GM18511 (cell line): ENCODE results near the gene CRYBG1.
"Not testable (repeated sequence)": the region's sequence is repeated elsewhere in the genome, so short reads cannot be mapped to it uniquely, and the experiment has no call there.

Experiments used
- ATAC-seq: cut with Tn5 transposase; IDR thresholded peaks from one replicate; pipeline ENCODE4 v1.9.1; 2021; ENCODE audit warnings: mild to moderate bottlenecking, moderate library complexity; ENCODE audit not compliant: unreplicated experiment

Gene CRYBG1

DNA sequence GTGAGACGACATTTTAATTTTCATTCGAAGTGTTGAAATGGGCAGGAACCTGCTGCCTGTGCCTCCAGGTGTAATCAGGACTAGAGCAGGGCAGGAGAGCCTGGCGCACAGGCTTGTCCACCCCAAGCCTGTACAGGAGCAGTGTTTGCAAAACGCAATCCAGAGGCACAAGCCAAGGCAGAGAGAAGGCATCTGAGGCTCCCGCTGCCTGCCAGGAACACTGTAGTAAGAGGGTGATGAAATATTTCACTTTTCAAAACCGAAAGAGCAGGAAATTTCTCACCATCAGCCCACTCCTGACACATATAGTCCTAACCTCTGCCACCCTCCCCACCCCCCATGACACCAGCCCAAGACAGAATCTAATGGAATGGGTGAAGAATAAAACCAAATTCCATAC is 136.3 kb downstream of the CRYBG1 start:
- no peak for ATAC-seq

GRCh38 chr6:106501960-106502371 is 141.4 kb downstream of the CRYBG1 start:
- no peak for ATAC-seq

DNA sequence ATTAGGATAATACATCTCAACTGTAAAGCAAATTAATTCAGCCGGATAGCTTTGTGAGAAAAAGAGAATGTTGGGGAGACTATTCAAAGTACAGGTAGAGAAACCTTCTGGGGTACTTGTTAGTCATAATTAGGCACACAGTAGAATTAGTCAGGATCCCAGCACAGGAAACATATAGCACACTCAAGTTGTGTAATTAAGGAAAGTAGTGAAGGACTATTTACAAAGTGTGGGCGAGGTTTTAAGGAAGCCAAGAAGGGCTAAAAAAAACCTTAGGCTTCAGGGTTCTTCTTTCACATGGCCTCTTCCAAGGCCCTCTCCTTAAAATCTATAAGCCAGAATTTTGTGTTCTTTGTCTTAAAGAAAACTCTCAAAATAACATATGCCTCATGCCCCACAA is 142.0 kb downstream of the CRYBG1 start:
- ATAC-seq: no peak

DNA sequence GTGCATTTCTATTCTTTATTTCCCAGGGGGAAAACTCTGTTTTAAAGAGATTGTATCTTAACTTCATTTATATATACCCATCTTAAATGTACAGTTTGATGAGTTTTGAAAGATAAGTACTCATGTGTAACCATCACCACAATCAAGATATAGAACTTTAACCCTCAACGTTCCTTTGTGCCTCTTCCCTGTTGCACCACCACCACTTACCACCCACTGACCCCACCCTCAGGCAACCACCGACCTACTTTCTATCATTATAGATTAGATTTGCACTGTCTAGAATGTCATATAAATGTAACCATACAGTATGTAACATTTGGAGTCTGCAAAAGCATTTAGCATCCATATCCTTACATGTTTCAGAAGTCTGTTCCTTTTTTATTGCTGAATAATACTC is 147.8 kb downstream of the CRYBG1 start:
- no peak for ATAC-seq

GRCh38 chr6:106508834-106509233 is 148.3 kb downstream of the CRYBG1 start:
- ATAC-seq: no peak

GRCh38 chr6:106509420-106510089 is 149.0 kb downstream of the CRYBG1 start:
- no peak for ATAC-seq

DNA sequence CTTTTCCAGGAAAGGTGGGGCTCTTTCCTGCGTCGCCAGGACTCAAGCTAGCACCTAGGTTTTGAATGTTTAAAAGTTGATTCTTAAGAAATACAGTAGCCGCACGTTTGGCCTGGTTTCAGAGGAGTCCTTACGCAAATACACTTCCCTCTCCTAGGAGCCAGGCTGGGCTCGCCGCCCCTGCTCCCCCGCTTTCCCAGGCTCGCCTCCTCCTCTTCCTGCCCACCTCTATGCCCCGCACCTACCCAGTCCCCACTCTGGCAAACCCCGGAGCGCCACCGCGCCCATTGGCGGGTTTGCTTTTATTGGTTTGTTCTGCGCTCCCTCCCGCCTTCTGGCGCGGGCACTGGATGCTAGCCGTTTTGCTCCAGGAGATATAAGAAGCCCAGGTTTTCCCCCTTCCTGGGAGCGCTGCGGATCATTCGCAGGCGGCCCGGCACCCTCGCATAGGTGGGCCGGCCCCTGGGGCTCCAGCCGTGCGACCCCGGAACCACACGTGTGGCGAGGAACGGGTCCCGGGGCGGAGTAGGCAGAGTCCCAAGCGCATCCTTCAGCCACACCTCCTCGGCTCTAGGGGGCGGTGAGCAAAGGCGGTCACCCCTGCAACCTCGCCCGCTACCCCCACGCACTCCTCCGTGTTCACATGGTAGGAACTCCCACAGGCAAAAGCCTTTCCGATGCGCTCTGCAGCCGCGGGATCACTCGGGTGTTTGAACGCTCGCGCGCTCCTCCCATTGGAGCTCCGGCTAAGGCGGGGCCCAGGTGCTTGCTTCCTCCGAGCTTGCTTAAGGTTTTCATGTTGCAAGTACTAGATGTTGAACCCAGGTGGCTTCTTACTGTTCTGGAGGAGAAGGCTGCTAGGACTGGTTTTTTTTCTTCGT is 149.8 kb downstream of the CRYBG1 start:
- ATAC-seq: peak; percentile 44

- ATAC-seq: peak; percentile 17
Observed at GRCh38 chr6:106511288-106512047, 151.0 kb downstream of the CRYBG1 start.

- peak; percentile 64 for ATAC-seq
Observed at GRCh38 chr6:106512048-106512967, 151.8 kb downstream of the CRYBG1 start.

DNA sequence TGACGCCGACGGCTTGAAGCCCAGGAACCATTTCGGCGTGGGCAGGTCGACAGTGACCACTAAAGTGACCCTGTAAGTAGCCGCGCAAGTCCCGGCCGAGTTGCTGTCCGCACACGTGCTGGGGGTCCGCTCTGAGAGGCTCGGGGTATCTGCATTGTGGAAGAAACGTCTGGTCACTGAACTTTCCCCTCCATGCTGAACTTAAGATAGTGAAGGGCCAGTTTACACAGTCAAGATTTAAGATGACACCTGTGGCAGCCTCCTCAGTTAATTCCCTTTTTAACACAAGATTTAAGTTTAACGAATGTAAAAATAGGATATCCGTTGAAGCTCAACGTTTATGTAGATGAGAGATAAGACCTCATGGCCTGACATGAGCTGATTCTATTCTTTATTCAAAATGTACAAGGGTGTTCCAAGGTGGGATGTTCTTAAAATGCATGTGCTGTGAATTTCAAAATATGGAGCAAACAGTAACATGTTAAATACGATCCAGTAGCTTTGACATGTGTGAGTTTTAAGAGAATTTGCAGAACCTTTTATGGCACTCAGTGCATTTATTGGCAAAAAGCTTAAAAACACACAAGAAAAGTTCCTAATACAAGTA is 152.6 kb downstream of the CRYBG1 start:
- ATAC-seq: no peak

DNA sequence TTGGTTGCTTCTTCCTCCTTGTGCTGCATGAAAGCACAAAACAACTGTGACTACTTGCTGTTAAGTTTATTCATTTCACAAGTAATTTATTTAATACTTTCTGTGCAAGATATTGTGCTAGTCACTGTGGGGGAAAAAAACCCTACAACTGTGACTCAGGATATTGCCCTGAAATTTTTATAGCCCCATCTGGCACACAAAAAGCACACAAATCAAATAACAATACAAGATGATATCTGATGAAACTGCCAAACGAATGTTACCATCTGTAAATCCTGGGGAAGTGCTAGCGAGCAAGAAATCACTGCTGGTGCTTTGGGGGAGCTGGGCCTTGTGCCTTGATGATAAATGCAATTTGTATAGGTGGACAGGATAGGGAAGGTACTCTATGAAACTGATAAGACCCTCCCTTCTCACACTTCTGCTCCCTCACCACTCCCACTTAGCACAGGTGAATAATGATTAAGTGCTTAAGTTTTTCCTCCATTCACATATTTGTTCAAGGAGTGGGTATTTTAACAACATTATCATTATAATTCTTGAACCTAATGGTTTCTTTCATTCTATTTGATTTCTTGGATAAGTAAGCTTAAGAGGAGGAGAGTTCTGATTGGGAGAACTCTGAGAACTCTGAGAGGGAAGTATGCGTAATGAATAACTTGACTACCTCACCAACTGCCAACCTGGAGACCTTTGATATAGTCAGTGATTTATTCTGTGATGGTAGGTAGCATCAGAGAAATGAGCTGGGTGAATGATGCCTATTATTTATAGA is 153.5 kb downstream of the CRYBG1 start:
- ATAC-seq: no peak

DNA sequence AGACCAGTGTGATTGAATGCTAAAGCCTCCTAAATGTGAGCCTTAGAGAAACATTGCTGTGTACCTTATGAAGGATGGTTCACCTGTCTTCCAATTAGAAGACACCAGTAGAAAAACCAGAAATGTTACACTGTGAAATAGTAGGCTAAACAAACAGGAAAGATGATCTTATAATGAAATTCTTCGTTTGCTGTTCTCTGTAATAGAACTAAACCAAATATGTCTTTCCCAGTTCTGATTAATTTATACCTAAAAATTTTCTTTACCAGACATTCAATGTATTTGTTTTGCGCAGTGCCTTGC is 154.0 kb downstream of the CRYBG1 start:
- ATAC-seq: no peak

DNA sequence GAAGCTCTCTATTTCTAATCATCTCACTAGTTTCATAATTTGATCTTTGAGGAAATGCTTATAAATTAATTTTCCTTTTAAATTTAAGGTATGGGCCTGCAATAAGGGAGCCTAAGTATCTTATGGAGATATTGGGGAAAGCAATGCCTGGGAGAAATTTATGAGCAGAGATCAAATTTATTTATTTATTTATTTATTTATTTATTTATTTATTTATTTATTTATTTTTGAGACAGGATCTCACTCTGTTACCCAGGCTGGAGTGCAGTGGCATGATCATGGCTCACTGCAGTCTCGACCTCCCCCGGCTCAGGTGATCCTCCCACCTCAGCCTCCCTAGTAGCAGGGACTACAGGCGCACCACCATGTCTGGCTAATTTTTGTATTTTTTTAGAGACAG is 155.1 kb downstream of the CRYBG1 start:
- ATAC-seq: not testable (repeated sequence)

DNA sequence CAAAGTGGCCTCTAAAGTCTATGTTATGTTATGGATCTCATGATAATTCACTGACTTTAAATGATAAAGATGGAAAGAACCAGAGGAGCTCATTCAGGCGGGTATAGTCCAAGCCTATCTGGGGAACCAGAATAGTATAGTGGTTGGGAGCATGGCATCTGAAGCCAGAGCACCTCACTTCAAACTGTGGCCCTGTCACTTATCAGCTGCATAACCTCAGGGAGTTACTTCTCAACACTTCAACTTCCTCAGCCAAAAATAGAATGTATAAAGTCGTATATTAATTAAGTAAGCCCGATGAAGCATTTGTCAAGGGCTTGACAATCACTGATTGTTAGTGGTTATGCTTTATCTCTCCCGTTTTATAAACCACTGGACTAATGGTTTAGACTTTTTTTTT is 156.1 kb downstream of the CRYBG1 start:
- ATAC-seq: no peak

DNA sequence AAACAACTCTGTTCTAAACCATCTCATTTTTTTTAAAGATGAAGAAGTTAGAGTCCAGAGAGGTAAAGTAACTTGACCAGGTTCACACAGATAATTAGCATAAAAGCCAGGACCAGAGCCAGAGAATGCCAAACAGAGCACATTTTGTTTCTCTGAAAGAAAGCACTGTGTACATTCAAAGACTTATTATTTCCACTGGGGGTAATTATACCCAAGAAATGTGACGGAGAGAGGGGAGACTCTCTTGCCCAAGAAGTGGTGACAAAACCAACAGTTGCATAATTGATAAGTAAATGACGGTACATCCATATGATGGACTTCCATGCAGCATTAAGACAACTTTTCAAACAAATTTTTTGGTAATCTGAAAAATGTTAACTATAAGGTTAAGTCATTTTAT is 157.2 kb downstream of the CRYBG1 start:
- no peak for ATAC-seq

- ATAC-seq: no peak
Observed at GRCh38 chr6:106518748-106519147, 158.2 kb downstream of the CRYBG1 start.

DNA sequence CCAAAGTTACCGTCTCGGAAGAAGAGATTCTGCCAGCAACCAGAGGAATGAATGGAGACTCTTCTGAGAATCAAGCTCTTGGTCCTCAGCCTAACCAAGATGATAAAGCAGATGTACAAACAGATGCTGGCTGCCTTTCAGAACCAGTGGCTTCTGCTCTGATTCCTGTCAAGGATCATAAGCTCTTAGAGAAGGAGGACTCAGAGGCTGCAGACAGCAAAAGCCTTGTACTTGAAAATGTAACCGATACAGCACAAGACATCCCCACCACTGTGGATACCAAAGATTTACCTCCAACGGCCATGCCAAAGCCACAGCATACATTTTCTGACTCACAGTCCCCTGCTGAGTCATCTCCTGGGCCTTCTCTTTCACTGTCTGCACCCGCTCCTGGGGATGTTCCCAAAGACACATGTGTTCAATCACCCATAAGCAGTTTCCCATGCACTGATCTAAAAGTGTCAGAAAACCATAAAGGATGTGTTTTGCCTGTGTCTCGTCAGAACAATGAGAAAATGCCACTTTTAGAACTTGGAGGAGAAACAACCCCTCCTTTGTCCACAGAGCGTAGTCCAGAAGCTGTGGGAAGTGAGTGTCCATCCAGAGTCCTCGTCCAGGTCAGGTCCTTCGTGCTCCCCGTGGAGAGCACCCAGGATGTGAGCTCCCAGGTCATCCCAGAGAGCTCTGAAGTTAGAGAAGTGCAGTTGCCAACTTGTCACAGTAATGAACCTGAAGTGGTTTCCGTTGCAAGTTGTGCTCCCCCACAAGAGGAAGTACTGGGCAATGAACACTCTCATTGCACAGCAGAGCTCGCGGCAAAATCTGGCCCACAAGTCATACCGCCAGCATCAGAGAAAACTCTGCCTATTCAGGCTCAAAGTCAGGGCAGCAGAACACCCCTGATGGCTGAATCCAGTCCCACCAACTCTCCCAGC is 159.2 kb downstream of the CRYBG1 start:
- peak; percentile 69 for ATAC-seq

- ATAC-seq: peak; percentile 63
Observed at GRCh38 chr6:106520711-106521401, 160.3 kb downstream of the CRYBG1 start.
